HG03159 (cell line): ENCODE data around the gene FGR.

Experiments
- ATAC-seq: cut with Tn5 transposase; IDR thresholded peaks from one replicate; pipeline ENCODE4 v1.9.1; 2021; ENCODE audit warnings: mild to moderate bottlenecking, moderate library complexity; ENCODE audit not compliant: unreplicated experiment

Gene FGR

DNA sequence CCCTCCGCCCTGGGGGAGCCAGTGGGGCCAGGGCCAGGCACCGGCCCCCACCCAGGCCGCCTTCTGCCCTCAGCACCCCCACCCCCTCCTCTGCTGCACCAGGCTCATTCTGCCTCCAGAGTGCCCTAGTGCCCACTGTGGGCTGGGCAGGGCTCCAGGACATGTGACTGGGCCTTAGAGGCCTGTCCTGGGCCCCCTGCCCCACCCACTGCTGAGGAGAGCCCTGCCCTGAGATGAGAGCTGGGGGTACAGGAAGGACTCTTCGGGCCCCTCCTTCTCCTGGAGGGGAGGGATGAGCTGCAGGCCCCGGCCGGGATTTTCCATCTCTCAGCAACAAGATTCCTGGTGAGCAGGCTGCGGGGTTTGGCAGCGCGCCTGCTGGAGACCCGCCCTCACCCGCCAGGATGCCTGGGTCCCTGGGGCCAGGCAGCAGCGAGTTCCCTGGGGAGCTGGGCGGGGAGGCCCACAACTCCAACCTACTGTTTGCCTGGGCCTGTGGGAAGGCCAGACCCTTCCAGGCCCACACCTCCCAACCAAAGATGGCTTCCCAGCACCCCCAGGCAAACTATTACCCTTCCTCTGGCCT, 45.1 kb downstream of the FGR start:
- ATAC-seq, result no peak

- no peak for ATAC-seq
Measured at GRCh38 chr1:27589441-27589840, 45.5 kb downstream of the FGR start.

DNA sequence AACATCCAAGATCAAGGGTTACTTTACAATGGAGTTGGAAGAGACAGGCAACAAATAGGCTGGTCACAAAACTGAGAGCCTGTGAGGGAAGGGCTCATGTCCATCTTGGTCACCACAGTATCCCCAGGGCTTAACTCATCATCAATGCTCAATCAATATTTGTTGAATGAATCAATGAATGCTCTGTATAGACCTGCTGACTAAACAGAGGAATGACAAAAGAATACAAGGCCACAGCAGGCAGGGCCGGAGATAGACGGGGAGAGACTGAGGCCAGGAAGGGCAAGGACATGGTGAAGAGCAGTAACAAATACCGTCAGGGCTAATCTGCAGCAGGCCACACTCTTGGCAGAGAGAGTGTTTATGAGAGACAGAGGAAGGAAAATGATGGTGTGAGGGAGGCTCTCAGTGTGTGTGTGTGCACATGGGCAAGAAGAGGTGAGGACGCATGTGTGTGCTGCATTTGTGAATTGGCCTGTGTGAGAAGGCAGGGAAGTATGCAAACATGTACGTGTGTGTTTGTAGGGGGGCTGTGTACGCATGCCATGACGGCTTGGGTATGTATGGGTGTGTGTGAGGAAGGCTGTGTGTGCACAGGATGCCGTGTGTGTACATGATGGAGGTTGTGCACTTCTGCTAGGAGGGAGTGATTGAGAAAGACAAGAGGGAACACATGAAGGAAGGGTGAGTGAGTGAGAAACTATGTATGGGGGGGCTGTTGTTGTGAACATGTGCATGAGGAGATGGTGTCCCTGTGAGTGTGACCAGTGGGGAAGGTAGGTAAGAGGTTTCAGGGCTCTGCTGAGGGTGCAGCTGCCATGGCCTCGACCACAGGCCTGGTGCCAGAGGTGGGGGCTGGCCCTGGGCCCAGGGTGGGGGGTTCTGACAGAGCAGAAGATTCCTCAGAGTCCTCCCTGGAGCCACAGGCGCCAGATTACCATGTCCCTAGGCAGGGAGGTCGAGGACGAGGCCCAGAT, 46.4 kb downstream of the FGR start:
- no peak for ATAC-seq

DNA sequence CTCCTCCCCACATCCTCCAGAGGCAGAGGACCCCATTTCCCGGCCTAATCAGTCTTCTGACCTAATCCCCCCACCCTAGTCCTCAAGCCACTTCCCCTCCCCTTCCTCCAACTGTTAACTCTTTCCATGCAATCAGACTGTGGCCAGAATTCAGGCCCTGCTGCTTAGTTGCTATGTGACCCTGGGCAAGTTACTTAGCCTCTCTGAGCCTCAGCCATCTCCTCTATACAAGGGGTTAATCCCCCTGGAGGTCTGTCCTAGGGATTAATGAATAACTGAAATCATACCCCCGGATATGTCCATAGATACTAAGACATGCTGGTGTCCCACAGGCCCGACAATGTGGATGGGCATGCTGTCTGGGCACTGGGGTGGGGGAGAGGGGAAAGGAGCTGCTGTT, 49.3 kb downstream of the FGR start:
- ATAC-seq, result no peak

- no peak for ATAC-seq
Measured at GRCh38 chr1:27584453-27584852, 50.5 kb downstream of the FGR start.

DNA sequence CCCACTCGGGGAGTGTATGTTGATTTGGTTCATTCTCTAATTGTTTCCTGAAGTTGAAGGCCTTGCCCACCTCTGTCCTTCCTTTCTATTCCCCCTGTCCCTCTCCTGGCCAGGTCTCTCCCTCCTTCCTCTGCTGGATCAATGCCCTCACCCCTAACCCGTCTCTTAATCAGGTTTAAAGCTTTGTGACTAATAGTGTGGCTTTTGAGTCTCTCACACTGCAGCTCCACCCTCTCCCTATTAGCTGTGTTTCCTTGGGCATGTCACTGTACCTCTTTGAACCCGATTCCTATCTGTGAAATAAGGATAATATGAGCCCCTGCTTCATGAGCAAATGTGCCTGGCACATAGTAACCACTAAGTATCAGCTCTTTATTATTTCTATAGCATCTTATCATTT, 51.5 kb downstream of the FGR start:
- ATAC-seq, result no peak

DNA sequence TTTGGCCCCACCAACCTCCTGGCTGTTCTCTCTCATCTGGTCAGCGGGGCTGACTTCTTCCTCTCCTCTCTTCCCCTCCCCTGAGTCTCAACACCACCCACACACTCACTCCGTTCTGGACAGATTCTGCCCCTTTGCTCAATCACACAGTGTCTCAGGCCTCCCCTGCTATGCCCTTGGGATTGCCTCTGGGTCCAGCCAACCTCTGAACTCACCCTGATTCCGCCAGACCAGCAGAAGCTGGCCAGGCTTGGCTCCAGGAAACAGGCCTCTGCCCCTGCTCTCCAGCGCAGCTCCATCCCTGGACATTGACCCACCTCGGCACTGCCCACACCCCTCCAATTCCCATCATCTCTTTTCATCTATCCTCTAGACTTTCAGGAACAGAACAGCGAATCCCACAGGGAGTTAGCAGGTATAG, 53.2 kb downstream of the FGR start:
- no peak for ATAC-seq

- no peak for ATAC-seq
Measured at GRCh38 chr1:27577504-27578188, 57.3 kb downstream of the FGR start.

DNA sequence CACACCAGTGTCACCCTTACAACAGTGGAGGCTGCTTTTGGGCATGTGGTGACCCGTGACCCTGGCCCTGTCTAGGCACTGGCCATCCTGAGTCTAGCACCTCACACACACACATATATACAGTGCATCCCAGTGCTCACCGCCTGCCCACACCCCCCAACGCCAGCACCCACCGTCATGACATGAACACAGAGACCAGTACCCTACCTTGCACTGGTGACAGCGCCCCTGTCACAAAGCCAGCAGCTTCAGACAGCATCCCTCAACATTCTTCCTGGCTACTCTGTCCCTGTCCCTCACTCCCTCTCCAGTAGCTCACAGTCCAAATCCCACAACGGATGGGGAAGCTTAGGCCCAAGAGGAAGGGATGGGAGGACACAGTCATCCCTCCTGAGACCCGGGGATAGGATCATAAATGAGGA, 58.2 kb downstream of the FGR start:
- no peak for ATAC-seq

GRCh38 chr1:27575840-27576331, 59.1 kb downstream of the FGR start:
- no peak for ATAC-seq

GRCh38 chr1:27574871-27575831, 59.8 kb downstream of the FGR start:
- ATAC-seq, result no peak

GRCh38 chr1:27574001-27574781, 60.8 kb downstream of the FGR start:
- no peak for ATAC-seq

DNA sequence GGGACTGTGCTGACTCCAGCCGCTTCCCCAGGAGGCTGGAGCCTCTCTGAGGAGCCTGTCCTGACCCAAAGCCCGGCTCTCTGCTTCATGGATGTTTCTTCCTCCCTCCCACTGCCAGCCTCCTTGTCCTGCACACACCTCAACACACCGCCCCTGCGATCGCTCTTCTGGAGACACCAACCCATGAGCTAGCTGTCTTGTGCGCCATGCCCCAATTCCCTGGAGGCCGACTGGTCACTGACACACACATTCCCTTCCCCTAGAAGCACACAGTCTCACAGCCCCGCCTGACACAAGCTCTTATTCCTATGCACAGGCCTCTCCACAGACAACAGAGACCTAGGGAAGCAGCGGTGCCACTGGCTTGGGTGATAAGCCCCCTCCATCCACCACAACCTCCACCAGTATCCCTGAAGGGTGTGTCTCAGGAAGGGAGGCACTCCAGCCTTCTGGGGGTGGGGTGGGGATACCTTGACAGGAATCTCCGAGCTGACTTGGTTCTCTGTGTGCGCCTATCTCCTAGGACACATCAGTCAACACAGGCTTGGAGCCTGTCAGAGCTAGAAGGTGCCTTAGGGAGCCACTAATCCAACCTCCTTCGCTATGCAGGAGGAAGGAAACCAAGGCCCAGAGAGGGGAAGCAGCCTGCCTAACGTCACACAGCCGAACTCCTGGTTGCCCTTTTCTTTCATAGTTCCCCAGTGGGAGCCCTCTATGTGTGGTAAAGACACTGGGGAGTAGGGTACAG, 62.1 kb downstream of the FGR start:
- ATAC-seq, result no peak

DNA sequence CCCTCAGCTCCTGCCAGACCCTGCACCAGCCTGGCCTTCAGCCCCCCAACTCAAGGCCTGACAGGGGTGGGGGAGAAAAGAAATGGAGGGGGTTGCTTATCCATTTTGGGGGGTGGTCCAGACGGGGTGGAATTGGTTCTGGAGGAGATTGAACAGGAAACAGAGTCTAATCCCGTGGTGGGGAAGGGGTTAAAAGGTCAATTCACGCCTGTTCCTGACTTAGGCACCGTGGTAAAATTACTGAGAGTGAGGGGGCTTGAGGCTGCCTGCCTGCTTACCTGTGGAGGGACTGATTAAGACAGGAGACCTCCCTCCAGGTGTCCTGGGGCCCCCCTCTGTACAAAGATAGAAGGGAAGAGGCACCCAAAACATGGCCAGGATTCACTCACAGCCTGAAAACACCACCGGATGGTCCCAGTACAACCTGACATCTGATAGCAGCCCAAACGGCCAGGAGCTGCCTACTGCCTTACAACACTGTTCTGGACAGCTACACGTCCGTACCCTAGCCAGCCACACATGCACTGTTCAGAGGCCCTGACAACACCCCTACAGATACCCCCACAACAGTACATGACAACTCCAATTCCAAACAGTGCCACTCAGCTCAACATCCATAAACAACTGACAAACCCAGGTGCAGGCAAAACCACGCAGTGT, 62.8 kb downstream of the FGR start:
- no peak for ATAC-seq

DNA sequence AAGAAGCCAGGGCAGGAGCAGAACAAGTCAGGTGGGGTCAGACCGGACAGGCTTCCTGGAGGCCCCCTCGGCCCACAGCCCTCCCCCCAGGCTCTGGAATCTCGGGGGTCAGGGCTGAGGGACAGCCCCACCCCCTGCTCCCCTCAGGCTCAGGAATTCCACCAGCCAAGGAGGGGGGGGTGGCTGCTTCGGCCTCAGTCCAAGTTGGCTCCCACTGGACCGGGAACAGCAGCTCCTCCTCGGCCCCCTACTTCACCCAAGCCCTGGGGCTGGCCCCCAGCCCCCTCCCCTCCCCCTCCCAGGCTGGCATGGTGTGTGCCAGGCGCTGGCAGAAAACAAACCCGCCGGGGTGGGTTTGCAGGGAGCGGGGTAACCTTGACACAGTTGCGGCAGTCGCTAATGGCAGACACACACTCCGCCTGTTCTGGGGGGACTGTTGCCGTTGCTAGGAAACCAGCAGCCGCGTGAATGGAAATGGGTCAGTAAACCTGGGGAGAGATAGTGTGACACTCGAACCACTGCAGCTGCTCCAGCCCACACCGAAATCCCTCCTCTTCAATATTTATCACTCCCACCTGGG, 63.5 kb downstream of the FGR start:
- ATAC-seq, result no peak

DNA sequence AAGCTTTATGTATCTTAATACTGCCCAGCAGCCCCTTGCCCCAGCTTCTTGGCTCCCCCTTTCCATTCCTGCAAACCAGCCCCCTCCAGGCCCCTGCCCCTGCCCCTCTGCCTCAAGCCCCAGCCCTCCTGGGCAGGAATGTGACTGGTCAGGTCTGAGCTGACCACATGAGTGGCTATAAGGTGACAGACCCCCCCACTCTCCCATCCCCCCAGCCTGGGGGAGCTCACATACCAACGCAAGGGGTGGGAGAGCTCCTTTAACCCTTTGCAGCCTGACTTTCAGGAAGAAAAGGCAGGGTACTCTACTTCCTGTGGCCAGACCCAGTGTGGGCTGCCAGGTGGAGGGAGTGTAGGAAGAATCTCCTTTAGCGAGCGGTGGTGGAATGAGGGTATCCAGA, 64.2 kb downstream of the FGR start:
- no peak for ATAC-seq

DNA sequence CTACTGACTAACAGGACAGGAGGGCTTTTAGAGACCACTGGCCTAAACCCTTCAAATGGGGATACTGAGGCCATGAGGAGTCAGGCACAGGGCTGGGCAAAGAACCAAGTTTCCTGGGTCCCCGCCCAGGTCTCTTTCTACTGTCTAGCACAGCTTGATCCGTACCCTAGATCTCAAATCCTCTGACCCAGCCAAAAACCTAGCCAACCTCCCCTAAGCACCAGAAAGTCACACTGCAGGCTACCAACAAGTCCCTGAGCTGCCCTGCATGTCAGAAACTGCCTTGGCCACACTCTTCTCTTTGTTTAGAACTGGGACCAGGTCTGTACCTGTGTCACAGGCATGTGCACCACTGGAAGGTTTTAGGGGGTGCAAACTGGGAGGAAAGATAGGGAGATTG, 64.6 kb downstream of the FGR start:
- ATAC-seq, result no peak
